Body of pancreas (tissue), 4 donors: ENCODE data around the gene SLC29A2.

Experiments
- CTCF ChIP-seq, 7 experiments: fragments of 450-650 bp in 4 of 7; fragments of 200-600 bp in 3 of 7; sonication (generic) in 3 of 7; IDR thresholded peaks; one replicate each; pipeline ENCODE4 v1.5.1; 2016 to 2019; ENCODE audit warnings: antibody characterized with exemption in 7 of 7
- POLR2A ChIP-seq, 3 donors: fragments of 450-650 bp; IDR thresholded peaks; one replicate each; pipeline ENCODE4 v1.6.1; 2016; ENCODE audit warnings: antibody characterized with exemption in 3 of 3, mild to moderate bottlenecking in 2 of 3

- TF ChIP-seq CTCF (IDR thresholded peaks at IDR 0.05) (peak in 1 of 7 experiments; percentile 10), POLR2A (IDR thresholded peaks at IDR 0.05) (peak in 2 of 3 donors; percentile 48 to 64)
Measured at GRCh38 chr11:66312549-66313320, 58.8 kb downstream of the SLC29A2 start.
